ENCODE results near the gene TOR3A. TPM values are rescaled to one million over a fixed set of nuclear protein-coding genes. Genes with fewer than 3 reads are reported as not detected.
A peak's percentile ranks its signal among the peaks of the same experiment; 100 is the strongest.

The TOR3A gene
- total RNA-seq, 2 experiments from 2014 or later, result 43.9 to 46.6 TPM

GRCh38 chr1:179101566-179101965 is 19.7 kb downstream of the TOR3A start:
- CTCF ChIA-PET, result interaction anchor here (0.8 to 1.4 kb wide), 3 partner anchors 14 to 36 kb away, joined by 3 to 4 read pairs (median 3); no protein-coding TSS in a partner anchor
- no peaks in the 10 kb centered on the region for H3K4me1 Mint-ChIP-seq
- H3K27ac Mint-ChIP-seq, result no peak overlapping the region
- POLR2A ChIA-PET, result no interaction called here
- H3K9me3 Mint-ChIP-seq, result no peaks in the 10 kb centered on the region
- peaks cover 8% of the 10 kb centered on the region for H3K36me3 Mint-ChIP-seq (ENCODE audit: low read depth)
- no peak for DNase-seq
- H3K4me3 Mint-ChIP-seq, result no peak overlapping the region
- no peaks in the 10 kb centered on the region for H3K27me3 Mint-ChIP-seq

GRCh38 chr1:179103999-179104398 is 22.1 kb downstream of the TOR3A start:
- ChIA-PET CTCF (no interaction called here), POLR2A (no interaction called here)
- no peak for DNase-seq
- no peaks in the 10 kb centered on the region for H3K27me3 Mint-ChIP-seq
- no peak overlapping the region for H3K27ac Mint-ChIP-seq
- no peaks in the 10 kb centered on the region for H3K4me1 Mint-ChIP-seq
- H3K9me3 Mint-ChIP-seq, result no peaks in the 10 kb centered on the region
- H3K4me3 Mint-ChIP-seq, result no peak overlapping the region
- peaks cover 2% of the 10 kb centered on the region for H3K36me3 Mint-ChIP-seq (ENCODE audit: low read depth)

DNA sequence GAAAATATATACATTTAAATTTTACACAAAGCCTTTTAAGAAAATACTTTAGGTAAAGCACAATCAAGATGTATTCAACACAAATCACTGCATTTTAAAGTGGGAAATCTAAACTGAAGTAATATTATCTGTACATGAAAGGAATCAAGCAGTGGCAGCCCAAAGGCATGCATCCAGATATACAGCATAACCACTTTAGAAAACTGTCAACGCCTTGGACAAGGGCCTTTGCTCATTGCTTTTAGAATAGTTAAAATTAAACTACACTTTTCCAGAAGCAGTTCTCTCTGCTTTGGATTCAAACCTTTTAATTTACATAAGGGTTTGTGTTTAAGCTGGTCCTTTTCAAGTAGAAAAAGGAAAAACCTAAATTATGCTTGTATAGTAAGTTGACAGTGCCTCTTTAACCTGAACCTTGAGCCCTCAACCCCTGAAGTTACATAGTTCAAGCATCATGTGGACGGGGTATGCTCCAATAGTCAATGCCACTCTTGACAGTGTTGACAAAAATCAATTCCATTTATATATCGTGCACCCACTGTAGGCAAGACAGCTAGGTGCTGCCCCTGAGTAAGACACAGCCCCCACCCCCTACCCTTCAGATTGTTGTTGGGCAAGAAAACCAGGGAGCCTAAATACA is 22.9 kb downstream of the TOR3A start:
- ChIA-PET CTCF (interaction anchor here (0.7 kb wide), 1 partner anchor 11 kb away, joined by 3 read pairs; no protein-coding TSS in a partner anchor), POLR2A (no interaction called here)
- Mint-ChIP-seq H3K36me3 (ENCODE audit: low read depth) (peaks cover 2% of the 10 kb centered on the region), H3K9me3 (no peaks in the 10 kb centered on the region), H3K27me3 (no peaks in the 10 kb centered on the region), H3K27ac (no peak overlapping the region), H3K4me1 (no peaks in the 10 kb centered on the region), H3K4me3 (no peak overlapping the region)
- DNase-seq, result no peak

GRCh38 chr1:179105393-179105792 is 23.5 kb downstream of the TOR3A start:
- POLR2A ChIA-PET, result no interaction called here
- DNase-seq, result no peak

GRCh38 chr1:179107706-179108629 is 26.1 kb downstream of the TOR3A start:
- Mint-ChIP-seq H3K4me3 (no peak overlapping the region), H3K36me3 (ENCODE audit: low read depth) (peaks cover 2% of the 10 kb centered on the region)
- POLR2A ChIA-PET, result no interaction called here

More at GRCh38 chr1:179105393-179105792, 23.5 kb downstream of the TOR3A start:
- Mint-ChIP-seq H3K4me3 (no peak overlapping the region), H3K27ac (no peak overlapping the region), H3K4me1 (no peaks in the 10 kb centered on the region), H3K27me3 (no peaks in the 10 kb centered on the region), H3K9me3 (no peaks in the 10 kb centered on the region), H3K36me3 (ENCODE audit: low read depth) (peaks cover 2% of the 10 kb centered on the region)
- CTCF ChIA-PET, result interaction anchor here (0.6 to 1.0 kb wide), 2 partner anchors 16 to 70 kb away, joined by 3 to 4 read pairs; no protein-coding TSS in a partner anchor

DNA sequence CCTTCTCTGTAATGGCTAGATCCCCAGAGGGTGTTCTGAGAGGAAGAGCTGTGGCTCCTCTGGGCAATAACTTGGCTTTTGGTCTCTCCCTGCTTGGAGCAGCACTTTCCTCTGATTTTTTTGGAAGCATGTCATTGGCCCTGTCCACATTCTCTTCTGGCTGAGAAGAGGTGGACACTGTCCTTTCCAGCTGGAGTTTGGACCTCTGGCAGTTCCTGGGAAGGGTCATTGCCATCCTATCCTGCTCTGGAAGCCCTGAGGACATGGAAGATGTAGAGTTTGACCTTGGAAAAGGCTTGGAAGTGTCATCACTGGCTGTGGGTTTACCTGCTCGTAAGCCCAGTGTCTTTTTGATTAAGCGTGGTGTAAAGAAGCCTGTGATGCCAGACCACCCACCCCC is 26.8 kb downstream of the TOR3A start:
- H3K4me1 Mint-ChIP-seq, result no peaks in the 10 kb centered on the region
- peaks cover 2% of the 10 kb centered on the region for H3K36me3 Mint-ChIP-seq (ENCODE audit: low read depth)
- H3K9me3 Mint-ChIP-seq, result no peaks in the 10 kb centered on the region
- CTCF ChIA-PET, result interaction anchor here (0.9 kb wide), 1 partner anchor 17 kb away, joined by 3 read pairs; no protein-coding TSS in a partner anchor
- H3K27ac Mint-ChIP-seq, result no peak overlapping the region
- H3K4me3 Mint-ChIP-seq, result no peak overlapping the region
- POLR2A ChIA-PET, result no interaction called here
- DNase-seq, result no peak
- H3K27me3 Mint-ChIP-seq, result no peaks in the 10 kb centered on the region

More at GRCh38 chr1:179107706-179108629, 26.1 kb downstream of the TOR3A start:
- no peaks in the 10 kb centered on the region for H3K9me3 Mint-ChIP-seq
- no peak overlapping the region for H3K27ac Mint-ChIP-seq
- no peak for DNase-seq
- no peaks in the 10 kb centered on the region for H3K4me1 Mint-ChIP-seq
- no peaks in the 10 kb centered on the region for H3K27me3 Mint-ChIP-seq
- CTCF ChIA-PET, result interaction anchor here (0.6 to 0.9 kb wide), 2 partner anchors 18 to 58 kb away, joined by 3 read pairs; no protein-coding TSS in a partner anchor

GRCh38 chr1:179115181-179115580 is 33.3 kb downstream of the TOR3A start:
- H3K36me3 Mint-ChIP-seq (ENCODE audit: low read depth), result peaks cover 12% of the 10 kb centered on the region
- ChIA-PET CTCF (no interaction called here), POLR2A (no interaction called here)
- H3K4me1 Mint-ChIP-seq, result peaks cover 1% of the 10 kb centered on the region
- H3K4me3 Mint-ChIP-seq, result no peak overlapping the region
- H3K27me3 Mint-ChIP-seq, result no peaks in the 10 kb centered on the region
- no peak overlapping the region for H3K27ac Mint-ChIP-seq
- H3K9me3 Mint-ChIP-seq, result no peaks in the 10 kb centered on the region
- no peak for DNase-seq

- peaks cover 3% of the 10 kb centered on the region for H3K4me1 Mint-ChIP-seq
- no peaks in the 10 kb centered on the region for H3K9me3 Mint-ChIP-seq
- no peak overlapping the region for H3K27ac Mint-ChIP-seq
- H3K27me3 Mint-ChIP-seq, result no peaks in the 10 kb centered on the region
- no peak for DNase-seq
- H3K4me3 Mint-ChIP-seq, result no peak overlapping the region
- POLR2A ChIA-PET, result no interaction called here
- CTCF ChIA-PET, result no interaction called here
- H3K36me3 Mint-ChIP-seq (ENCODE audit: low read depth), result peaks cover 12% of the 10 kb centered on the region
Observed at GRCh38 chr1:179119513-179119912, 37.6 kb downstream of the TOR3A start.

- POLR2A ChIA-PET, result no interaction called here
Observed at GRCh38 chr1:179120736-179121135, 38.9 kb downstream of the TOR3A start.

DNA sequence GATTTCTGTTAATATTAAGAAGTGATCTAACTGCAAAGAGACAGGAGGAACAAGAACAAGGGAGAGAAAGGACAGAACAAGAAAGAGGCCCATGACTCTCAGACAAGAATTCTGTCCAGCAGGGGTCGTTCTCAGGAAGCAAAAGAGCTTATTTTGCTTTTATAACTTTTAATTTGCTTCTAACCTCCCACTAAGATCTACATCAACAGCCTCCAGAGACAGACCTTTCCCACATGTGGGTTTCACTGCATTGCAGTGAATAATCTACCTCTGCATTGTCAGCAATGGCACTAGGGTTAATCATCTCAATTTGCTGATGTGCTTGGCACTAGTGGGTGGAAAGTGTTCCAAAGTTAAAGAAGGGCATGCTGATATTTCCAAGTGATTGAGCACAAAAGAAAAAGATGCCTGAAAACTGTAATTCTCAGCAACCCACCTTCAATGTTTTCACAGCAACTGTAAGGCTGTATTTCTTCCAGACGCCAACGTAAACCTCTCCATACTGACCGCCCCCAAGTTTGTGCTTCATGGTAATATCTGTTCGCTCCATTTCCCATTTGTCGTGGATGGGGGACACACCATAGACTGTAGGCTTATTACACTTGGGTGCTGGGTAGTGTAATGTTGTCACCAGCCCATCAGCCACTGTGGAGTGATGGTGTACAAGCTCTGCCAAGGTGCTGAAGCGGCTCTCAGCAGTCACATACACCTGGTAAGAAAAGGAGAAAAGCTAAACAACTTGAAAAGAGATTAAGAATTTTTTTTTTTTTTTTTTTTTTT is 39.5 kb downstream of the TOR3A start:
- H3K36me3 Mint-ChIP-seq (ENCODE audit: low read depth), result peaks cover 12% of the 10 kb centered on the region
- H3K9me3 Mint-ChIP-seq, result no peaks in the 10 kb centered on the region
- H3K4me1 Mint-ChIP-seq, result peaks cover 3% of the 10 kb centered on the region
- H3K27ac Mint-ChIP-seq, result peak overlapping the region; percentile 46
- peak; percentile 65 for DNase-seq
- ChIA-PET POLR2A (no interaction called here), CTCF (interaction anchor here (0.5 to 1.9 kb wide), 13 partner anchors 8 to 764 kb away, joined by 3 to 9 read pairs (median 3); partner anchors contain the start of gene SOAT1)
- H3K27me3 Mint-ChIP-seq, result no peaks in the 10 kb centered on the region
- H3K4me3 Mint-ChIP-seq, result no peak overlapping the region

More at GRCh38 chr1:179120736-179121135, 38.9 kb downstream of the TOR3A start:
- peaks cover 3% of the 10 kb centered on the region for H3K4me1 Mint-ChIP-seq
- no peak overlapping the region for H3K4me3 Mint-ChIP-seq
- H3K36me3 Mint-ChIP-seq (ENCODE audit: low read depth), result peaks cover 12% of the 10 kb centered on the region
- H3K27me3 Mint-ChIP-seq, result no peaks in the 10 kb centered on the region
- CTCF ChIA-PET, result interaction anchor here (0.8 to 1.9 kb wide), 10 partner anchors 9 to 249 kb away, joined by 3 to 9 read pairs (median 3); partner anchors contain the start of gene SOAT1
- H3K9me3 Mint-ChIP-seq, result no peaks in the 10 kb centered on the region
- no peak for DNase-seq
- H3K27ac Mint-ChIP-seq, result peak overlapping the region; percentile 46

GRCh38 chr1:179124873-179125272 is 43.0 kb downstream of the TOR3A start:
- Mint-ChIP-seq H3K9me3 (peaks cover 2% of the 10 kb centered on the region), H3K4me3 (no peak overlapping the region), H3K27ac (no peak overlapping the region), H3K36me3 (ENCODE audit: low read depth) (peaks cover 3% of the 10 kb centered on the region), H3K4me1 (peaks cover 17% of the 10 kb centered on the region), H3K27me3 (no peaks in the 10 kb centered on the region)
- POLR2A ChIA-PET, result no interaction called here
- CTCF ChIA-PET, result no interaction called here
- DNase-seq, result no peak

- Mint-ChIP-seq H3K4me3 (no peak overlapping the region), H3K9me3 (peaks cover 2% of the 10 kb centered on the region), H3K27me3 (no peaks in the 10 kb centered on the region), H3K36me3 (ENCODE audit: low read depth) (peaks cover 9% of the 10 kb centered on the region), H3K27ac (no peak overlapping the region), H3K4me1 (peaks cover 24% of the 10 kb centered on the region)
- CTCF ChIA-PET, result interaction anchor here (0.6 to 2.4 kb wide), 4 partner anchors 18 to 1141 kb away, joined by 3 to 5 read pairs (median 4); no protein-coding TSS in a partner anchor
- DNase-seq, result no peak
- POLR2A ChIA-PET, result no interaction called here
Observed at GRCh38 chr1:179126338-179127060, 44.6 kb downstream of the TOR3A start.
